Adrenal gland (tissue), 5 donors: Measurements from ENCODE around the gene RAD54L.

Experiments
- POLR2A ChIP-seq, 2 donors: fragments of 450-650 bp; IDR thresholded peaks; one replicate each; pipeline ENCODE4 v1.6.1; 2017; ENCODE audit warnings: antibody characterized with exemption in 2 of 2, mild to moderate bottlenecking in 2 of 2, moderate library complexity in 1 of 2
- TF ChIP-seq, protein P1 (sequence below), 6 experiments: fragments of 450-650 bp in 4 of 6; fragments of 200-600 bp in 2 of 6; sonication (generic) in 1 of 6; IDR thresholded peaks; 1 replicate in 5 of 6; 2 replicates in 1 of 6; pipeline versions ENCODE4 v1.5.1 to v1.8.0; 2016 to 2021; ENCODE audit warnings: antibody characterized with exemption in 6 of 6, mild to moderate bottlenecking in 2 of 6, moderate library complexity in 1 of 6
- donor health status: DM: no; HTN: no; CAD: no.

DNA sequence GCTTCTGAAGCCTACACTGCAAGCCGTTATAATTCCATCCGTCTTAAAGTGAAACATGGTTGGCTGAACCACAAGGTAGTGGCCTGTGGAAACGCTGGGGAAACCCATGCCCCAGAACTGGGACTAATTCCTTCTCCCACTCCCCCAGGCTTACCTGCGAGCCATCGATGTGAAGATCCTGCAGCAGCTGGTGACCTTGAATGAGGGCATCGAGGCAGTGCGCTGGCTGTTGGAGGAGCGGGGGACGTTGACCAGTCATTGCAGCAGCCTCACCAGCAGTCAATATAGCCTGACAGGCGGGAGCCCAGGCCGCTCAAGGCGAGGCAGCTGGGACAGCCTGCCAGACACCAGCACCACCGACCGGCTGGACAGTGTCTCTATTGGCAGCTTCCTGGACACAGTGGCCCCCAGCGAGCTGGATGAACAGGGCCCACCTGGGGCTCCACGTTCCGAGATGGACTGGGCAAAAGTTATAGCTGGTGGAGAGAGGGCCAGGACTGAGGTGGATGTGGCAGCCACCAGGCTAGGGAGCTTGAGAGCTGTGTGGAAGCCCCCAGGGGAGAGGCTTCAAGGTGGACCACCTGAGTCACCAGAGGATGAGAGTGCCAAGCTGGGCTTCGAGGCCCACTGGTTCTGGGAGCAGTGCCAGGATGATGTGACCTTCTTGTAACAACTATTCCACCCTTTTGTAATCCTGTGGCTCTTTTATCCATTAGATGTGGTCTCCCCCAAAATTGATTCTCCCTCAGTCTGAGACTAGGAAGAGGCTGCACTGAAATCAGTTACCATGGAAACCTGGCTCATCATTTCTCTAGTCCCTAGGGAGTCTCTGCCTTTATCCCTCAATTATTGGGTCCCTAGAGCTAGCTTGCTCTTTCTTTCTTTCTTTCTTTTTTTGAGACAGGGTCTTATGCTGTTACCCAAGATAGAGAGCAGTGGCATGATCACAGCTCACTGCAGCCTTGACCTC, 27.7 kb upstream of the RAD54L start:
- TF ChIP-seq, protein P1, sequence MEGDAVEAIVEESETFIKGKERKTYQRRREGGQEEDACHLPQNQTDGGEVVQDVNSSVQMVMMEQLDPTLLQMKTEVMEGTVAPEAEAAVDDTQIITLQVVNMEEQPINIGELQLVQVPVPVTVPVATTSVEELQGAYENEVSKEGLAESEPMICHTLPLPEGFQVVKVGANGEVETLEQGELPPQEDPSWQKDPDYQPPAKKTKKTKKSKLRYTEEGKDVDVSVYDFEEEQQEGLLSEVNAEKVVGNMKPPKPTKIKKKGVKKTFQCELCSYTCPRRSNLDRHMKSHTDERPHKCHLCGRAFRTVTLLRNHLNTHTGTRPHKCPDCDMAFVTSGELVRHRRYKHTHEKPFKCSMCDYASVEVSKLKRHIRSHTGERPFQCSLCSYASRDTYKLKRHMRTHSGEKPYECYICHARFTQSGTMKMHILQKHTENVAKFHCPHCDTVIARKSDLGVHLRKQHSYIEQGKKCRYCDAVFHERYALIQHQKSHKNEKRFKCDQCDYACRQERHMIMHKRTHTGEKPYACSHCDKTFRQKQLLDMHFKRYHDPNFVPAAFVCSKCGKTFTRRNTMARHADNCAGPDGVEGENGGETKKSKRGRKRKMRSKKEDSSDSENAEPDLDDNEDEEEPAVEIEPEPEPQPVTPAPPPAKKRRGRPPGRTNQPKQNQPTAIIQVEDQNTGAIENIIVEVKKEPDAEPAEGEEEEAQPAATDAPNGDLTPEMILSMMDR (IDR thresholded peaks at IDR 0.05) = no peak
- no peak for TF ChIP-seq POLR2A (IDR thresholded peaks at IDR 0.05)
